HG03378 (cell line): ENCODE measurements around the gene TINAGL1.

Experiments
- ATAC-seq: cut with Tn5 transposase; IDR thresholded peaks from one replicate; pipeline ENCODE4 v1.9.1; 2021; ENCODE audit warnings: mild to moderate bottlenecking, moderate library complexity; ENCODE audit not compliant: unreplicated experiment

TINAGL1 gene

GRCh38 chr1:31626223-31627207 lies 50.2 kb downstream of the TINAGL1 start:
- no peak for ATAC-seq

- ATAC-seq = no peak
Observed at GRCh38 chr1:31627301-31627929, 51.1 kb downstream of the TINAGL1 start.

GRCh38 chr1:31627930-31628559 lies 51.7 kb downstream of the TINAGL1 start:
- no peak for ATAC-seq

- no peak for ATAC-seq
Observed at GRCh38 chr1:31628931-31629556, 52.7 kb downstream of the TINAGL1 start.

GRCh38 chr1:31632649-31633048 lies 56.3 kb downstream of the TINAGL1 start:
- ATAC-seq = no peak

- no peak for ATAC-seq
Observed at GRCh38 chr1:31633117-31633516, 56.8 kb downstream of the TINAGL1 start.
